H1 (cell line): Measurements from ENCODE around the gene NANOS2. TPM values are rescaled to one million over a fixed set of nuclear protein-coding genes. Genes with fewer than 3 reads are reported as not detected.

Experiments used
- RAD21 ChIP-seq, 2 experiments: IDR thresholded peaks in 1 of 2; conservative IDR thresholded peaks in 1 of 2; 2 replicates each; pipeline ENCODE4 v1.6.1; 2011; ENCODE audit warnings: low read depth in 2 of 2, low read length in 2 of 2, improper control_type of control experiment in 1 of 2, inconsistent platforms in 1 of 2, mild to moderate bottlenecking in 1 of 2, moderate library complexity in 1 of 2
- polyA plus RNA-seq, 7 experiments: library from polyadenylated mRNA; depleted of rRNA in 3 of 7; stranded (reverse) in 5 of 7; unstranded in 2 of 7; fragments of >200 nt in 5 of 7; fragments of 200-250 nt in 2 of 7; gene quantifications; 1 replicate in 5 of 7; 2 replicates in 1 of 7; 4 replicates in 1 of 7; pipeline versions ENCODE4 v1.2.1 to v1.2.3, GENCODE V29; 2011 to 2013; ENCODE audit warnings: missing spikeins in 2 of 7, mixed read lengths in 2 of 7
- total RNA-seq: library from RNA; stranded (reverse); fragmentation: NEBNext Ultra II Directional; extraction: Animal tissue kit (Norgen Biotek cat#: 25700); gene quantifications from 2 replicates; pipeline ENCODE4 v1.2.1, GENCODE V29; 2021

The NANOS2 gene
- total and polyA plus RNA-seq, 2 of the 8 experiments (the other 6 are each of a cell fraction or from before 2014, with no cell fraction given): 0.20 TPM; not detected in 1

DNA sequence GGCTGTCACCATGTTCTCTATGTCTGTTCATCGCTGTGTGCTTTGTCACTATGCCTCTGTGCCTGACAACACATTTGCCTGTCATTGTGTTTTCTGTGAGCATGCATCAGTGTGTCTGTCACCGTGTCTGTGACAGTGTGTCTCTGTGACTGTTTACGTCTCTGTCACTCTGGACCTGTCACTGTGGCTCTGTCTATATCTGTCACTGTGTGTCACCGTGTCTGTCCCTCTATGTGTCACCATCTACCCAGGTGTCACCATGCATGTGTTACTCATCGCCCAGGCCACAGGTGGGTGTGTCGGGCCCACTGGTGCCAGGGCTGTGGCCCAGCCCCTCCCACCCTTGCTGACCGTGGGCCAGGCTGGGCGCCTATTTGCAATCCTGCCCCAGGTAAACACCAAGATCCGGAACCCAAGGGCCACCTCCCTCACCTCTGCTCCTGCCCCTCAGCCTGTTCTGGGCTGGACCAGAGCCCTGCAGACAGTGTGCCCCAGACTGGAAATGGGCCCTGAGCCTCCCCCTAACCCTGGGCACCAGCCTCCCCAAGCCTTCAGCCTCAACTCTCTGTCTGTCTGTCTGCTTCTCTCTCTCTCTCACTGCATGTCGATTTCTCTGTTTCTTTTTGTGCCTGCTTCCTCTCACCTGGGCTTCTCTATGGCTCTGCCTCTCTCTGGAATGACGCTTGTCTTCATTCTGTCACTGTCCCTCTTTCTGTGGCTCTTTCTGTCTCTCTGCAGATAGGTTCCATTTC lies 36.4 kb downstream of the NANOS2 start (continued):
- no peak for TF ChIP-seq RAD21 (IDR thresholded peaks at IDR 0.05 in 1 of 2, conservative IDR thresholded peaks at IDR 0.05 in 1 of 2; ENCODE audit: low read depth in 2 of 2, low read length in 2 of 2)
